Fibroblast of lung (primary cell): Measurements from ENCODE around the gene DLG2. TPM values are rescaled to one million over a fixed set of nuclear protein-coding genes. Genes with fewer than 3 reads are reported as not detected.

Experiments used
- DNase-seq, 2 donors: peaks; one replicate each; pipeline versions ENCODE4 v3.0.0 to v3.0.0-alpha.2; 2010; ENCODE audit warnings: low read depth in 2 of 2
- H2AFZ ChIP-seq: 2 replicates; pipeline ENCODE4 v1.5.1; 2012; ENCODE audit warnings: low read length, control low read depth, inconsistent platforms
- H3K27ac ChIP-seq: 2 replicates; pipeline ENCODE4 v1.5.1; 2011; ENCODE audit warnings: low read length, control low read depth; ENCODE audit not compliant: insufficient read depth
- H3K27me3 ChIP-seq: 2 replicates; pipeline ENCODE4 v1.5.1; 2011; ENCODE audit warnings: mild to moderate bottlenecking, low read length; ENCODE audit not compliant: control insufficient read depth, insufficient read depth
- H3K36me3 ChIP-seq: 2 replicates; pipeline ENCODE4 v1.5.1; 2011; ENCODE audit warnings: low read length; ENCODE audit not compliant: control insufficient read depth, insufficient read depth
- H3K4me1 ChIP-seq: 2 replicates; pipeline ENCODE4 v1.5.1; 2011; ENCODE audit warnings: low read length; ENCODE audit not compliant: control insufficient read depth, insufficient read depth; ENCODE audit errors: extremely low read depth
- H3K4me2 ChIP-seq: 2 replicates; pipeline ENCODE4 v1.5.1; 2011; ENCODE audit warnings: low read length, control low read depth; ENCODE audit not compliant: insufficient read depth; ENCODE audit errors: extremely low read depth
- H3K4me3 ChIP-seq, 4 experiments: fragments of 200-600 bp in 1 of 4; sonication (generic) in 1 of 4; replicated peaks in 1 of 4; 2 replicates each; pipeline ENCODE4 v1.5.1; 2011 to 2016; ENCODE audit warnings: low read length in 4 of 4, low read depth in 3 of 4, mild to moderate bottlenecking in 3 of 4, control low read depth in 2 of 4, inconsistent platforms in 1 of 4, mixed read lengths in 1 of 4; ENCODE audit not compliant: insufficient read depth in 1 of 4; ENCODE audit errors: control extremely low read depth in 1 of 4
- H3K79me2 ChIP-seq: 2 replicates; pipeline ENCODE4 v1.5.1; 2012; ENCODE audit warnings: mild to moderate bottlenecking, low read length, inconsistent platforms; ENCODE audit not compliant: control insufficient read depth, insufficient read depth
- H3K9ac ChIP-seq: 2 replicates; pipeline ENCODE4 v1.5.1; 2011; ENCODE audit warnings: mild to moderate bottlenecking, low read length, control low read depth; ENCODE audit not compliant: insufficient read depth
- H3K9me3 ChIP-seq: 2 replicates; pipeline ENCODE4 v1.5.1; 2012; ENCODE audit warnings: low read depth, low read length; ENCODE audit not compliant: control insufficient read depth, insufficient read depth
- H4K20me1 ChIP-seq: 2 replicates; pipeline ENCODE4 v1.5.1; 2011; ENCODE audit warnings: low read length; ENCODE audit not compliant: control insufficient read depth, insufficient read depth; ENCODE audit errors: extremely low read depth
- CTCF ChIP-seq, 2 donors: IDR thresholded peaks in 1 of 2; conservative IDR thresholded peaks in 1 of 2; 1 replicate in 1 of 2; 2 replicates in 1 of 2; pipeline ENCODE4 v1.5.1; 2011 to 2012; ENCODE audit warnings: low read length in 2 of 2, control low read depth in 1 of 2, inconsistent platforms in 1 of 2, low read depth in 1 of 2, mild to moderate bottlenecking in 1 of 2
- EZH2 ChIP-seq: IDR thresholded peaks from 2 replicates; pipeline ENCODE4 v1.5.1; 2012; ENCODE audit warnings: low read length, control low read depth, mild to moderate bottlenecking; ENCODE audit errors: missing control alignments
- polyA plus RNA-seq, 2 donors: library from polyadenylated mRNA; depleted of rRNA in 1 of 2; stranded (reverse) in 1 of 2; unstranded in 1 of 2; fragments of >200 nt; gene quantifications; 2 replicates each; pipeline ENCODE4 v1.2.1, GENCODE V29; 2011 to 2012; ENCODE audit warnings: missing spikeins in 1 of 2
- total RNA-seq: library from RNA; depleted of rRNA; stranded (reverse); fragments of >200 nt; gene quantifications from 2 replicates; pipeline ENCODE4 v1.2.1, GENCODE V29; 2014

The DLG2 gene
- total and polyA plus RNA-seq, 2 donors (not counting 1 experiment from before 2014, with no cell fraction given) = 0.77 to 2.3 TPM

GRCh38 chr11:85651118-85651517 lies 24.0 kb upstream of the DLG2 start:
- no peak overlapping the region for H2AFZ ChIP-seq

GRCh38 chr11:85647604-85648299 lies 20.6 kb upstream of the DLG2 start, which contains the start of gene TMEM126A:
Gene TMEM126A (plus strand): TSS chr11:85647967. CDS start chr11:85650256, 2,289 bp downstream.
- Histone ChIP-seq H3K9me3 (no peaks in the 10 kb centered on the region), H3K27me3 (no peaks in the 10 kb centered on the region), H3K27ac (peak within 1 kb of the TSS; percentile 84), H3K4me1 (peaks cover 4% of the 10 kb centered on the region), H4K20me1 (no peaks in the 10 kb centered on the region), H3K79me2 (peaks cover 15% of the 10 kb centered on the region), H3K4me3 (peak within 1 kb of the TSS; percentile 61 to 96 (median 84)), H2AFZ (peak within 1 kb of the TSS; percentile 98), H3K4me2 (peak within 1 kb of the TSS; percentile 92), H3K36me3 (no peaks in the 10 kb centered on the region), H3K9ac (peak within 1 kb of the TSS; percentile 78)
- TF ChIP-seq CTCF (conservative IDR thresholded peaks at IDR 0.05 in 1 of 2, IDR thresholded peaks at IDR 0.05 in 1 of 2; ENCODE audit: low read depth in 1 of 2, low read length in 2 of 2) = no peak
- TF ChIP-seq EZH2 = no peak
- DNase-seq = peak; percentile 78 to 85

More at GRCh38 chr11:85651118-85651517, 24.0 kb upstream of the DLG2 start:
- DNase-seq = no peak
- no peak overlapping the region for H3K9ac ChIP-seq
- no peaks in the 10 kb centered on the region for H3K27me3 ChIP-seq
- H3K4me2 ChIP-seq = no peak overlapping the region
- TF ChIP-seq CTCF (conservative IDR thresholded peaks at IDR 0.05 in 1 of 2, IDR thresholded peaks at IDR 0.05 in 1 of 2; ENCODE audit: low read depth in 1 of 2, low read length in 2 of 2) (no peak), EZH2 (no peak)
- H3K27ac ChIP-seq = no peak overlapping the region
- H3K4me3 ChIP-seq = no peak overlapping the region
- H3K9me3 ChIP-seq = no peaks in the 10 kb centered on the region
- peaks cover 16% of the 10 kb centered on the region for H3K79me2 ChIP-seq
- H3K36me3 ChIP-seq = no peaks in the 10 kb centered on the region
- peaks cover 4% of the 10 kb centered on the region for H3K4me1 ChIP-seq
- H4K20me1 ChIP-seq = no peaks in the 10 kb centered on the region

GRCh38 chr11:85647078-85647477 lies 19.9 kb upstream of the DLG2 start:
- peak overlapping the region; percentile 92 for H3K4me2 ChIP-seq
- peaks cover 4% of the 10 kb centered on the region for H3K4me1 ChIP-seq
- H2AFZ ChIP-seq = peak overlapping the region; percentile 98
- peaks cover 15% of the 10 kb centered on the region for H3K79me2 ChIP-seq
- DNase-seq = no peak
- no peak overlapping the region for H3K9ac ChIP-seq
- no peaks in the 10 kb centered on the region for H4K20me1 ChIP-seq
- no peaks in the 10 kb centered on the region for H3K36me3 ChIP-seq
- H3K27ac ChIP-seq = peak overlapping the region; percentile 84
- no peaks in the 10 kb centered on the region for H3K27me3 ChIP-seq
- H3K9me3 ChIP-seq = no peaks in the 10 kb centered on the region
- peak overlapping the region; percentile 61 to 96 (median 84) for H3K4me3 ChIP-seq
- no peak for TF ChIP-seq EZH2
- no peak for TF ChIP-seq CTCF (conservative IDR thresholded peaks at IDR 0.05 in 1 of 2, IDR thresholded peaks at IDR 0.05 in 1 of 2; ENCODE audit: low read depth in 1 of 2, low read length in 2 of 2)
